ENCODE results near the gene CHST11. TPM values are rescaled to one million over a fixed set of nuclear protein-coding genes. Genes with fewer than 3 reads are reported as not detected.
"Not testable (repeated sequence)": the region's sequence is repeated elsewhere in the genome, so short reads cannot be mapped to it uniquely, and the experiment has no call there.

The CHST11 gene
- total and polyA plus RNA-seq, 7 experiments from 2014 or later, result 23.4 to 74.3 (median 32.0) TPM

DNA sequence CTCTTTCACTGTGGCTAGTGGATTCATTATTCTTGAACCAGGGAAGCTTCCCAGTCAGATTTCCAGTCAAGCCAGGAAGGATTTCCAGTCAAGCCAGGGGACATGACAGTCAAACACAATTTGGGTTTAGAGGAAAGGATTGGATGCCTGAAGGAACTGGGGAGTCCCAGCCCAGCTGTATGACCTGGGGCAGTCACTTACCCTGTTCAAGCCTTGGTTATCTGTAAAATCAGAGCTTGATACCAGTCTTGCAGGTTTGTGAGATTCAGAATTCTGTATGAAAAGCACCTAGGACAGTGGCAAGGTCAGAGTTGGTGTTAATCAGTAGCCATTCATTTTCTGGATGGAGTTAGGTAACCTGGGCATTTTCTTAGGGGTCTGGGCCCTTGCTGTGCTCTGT lies 152.7 kb downstream of the CHST11 start:
- Mint-ChIP-seq H3K9me3 (no peaks in the 10 kb centered on the region), H3K4me3 (no peak overlapping the region), H3K27ac (no peak overlapping the region), H3K4me1 (peaks cover 11 to 48% (median 33%) of the 10 kb centered on the region in 7 donors), H3K36me3 (peaks cover 0 to 26% (median 7%) of the 10 kb centered on the region in 5 donors), H3K27me3 (no peaks in the 10 kb centered on the region)
- no peaks in the 10 kb centered on the region for H3K36me3 ChIP-seq (ENCODE audit: control insufficient read depth in 2 of 3, insufficient read depth in 3 of 3, low read length in 3 of 3)
- ATAC-seq (no peak), DNase-seq (no peak)
- peaks cover 2 to 3% of the 10 kb centered on the region in 2 donors for H3K4me1 ChIP-seq (ENCODE audit: control insufficient read depth in 2 of 2, insufficient read depth in 2 of 2, low read length in 2 of 2)
- H3K4me3 ChIP-seq (ENCODE audit: low read length), result no peak overlapping the region
- ChIA-PET POLR2A (no interaction called here), CTCF (no interaction called here)
- no peak overlapping the region for H3K27ac ChIP-seq (ENCODE audit: low read depth, low read length)
- no peaks in the 10 kb centered on the region for H3K27me3 ChIP-seq (ENCODE audit: control insufficient read depth in 2 of 2, insufficient read depth in 2 of 2, low read length in 2 of 2)
- intact Hi-C loops (cut with micrococcal nuclease), result loop anchor here in 1 of 2 donors (10.0 kb wide), 1 partner anchor 395 kb away; the partner anchor contains the start of gene TXNRD1
- no peaks in the 10 kb centered on the region for H3K9me3 ChIP-seq (ENCODE audit: control insufficient read depth in 2 of 3, low read length in 3 of 3)

DNA sequence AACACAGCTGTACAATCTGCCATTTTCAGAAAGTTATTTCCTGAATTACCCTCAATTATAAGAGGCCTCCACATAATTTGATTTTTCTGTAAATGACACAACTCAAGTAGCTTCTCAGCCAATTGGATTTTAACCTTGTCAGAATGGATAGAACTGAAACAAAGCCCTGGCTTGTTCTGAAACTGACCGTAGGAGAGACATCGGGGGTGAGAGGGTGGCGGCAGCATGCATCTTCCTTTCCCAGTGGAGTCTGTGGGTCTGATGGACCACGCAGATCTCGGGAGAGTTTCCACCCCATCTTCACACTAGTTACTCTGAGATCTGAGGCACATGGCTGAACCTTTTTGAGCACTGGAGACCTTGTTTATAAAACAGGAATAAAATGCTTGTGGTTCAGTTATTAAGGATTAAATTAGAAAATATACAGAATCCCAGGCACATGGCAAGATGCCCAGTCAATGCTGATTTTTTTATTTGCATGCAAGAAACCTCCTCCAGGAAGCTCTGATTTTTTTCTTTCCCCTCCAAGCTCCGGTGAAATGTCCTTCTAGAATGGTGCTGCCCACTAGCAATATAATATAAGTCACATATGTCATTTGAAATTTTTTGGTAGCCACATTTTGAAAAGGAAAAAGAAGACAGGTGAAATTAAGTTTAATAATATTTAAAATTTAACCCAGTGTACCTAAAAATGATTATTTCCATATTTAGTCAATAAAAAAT lies 153.9 kb downstream of the CHST11 start:
- no peak overlapping the region for H3K27ac Mint-ChIP-seq
- H3K27ac ChIP-seq (ENCODE audit: low read depth, low read length), result no peak overlapping the region
- POLR2A ChIA-PET, result interaction anchor here (0.9 kb wide), 1 partner anchor 22 kb away, joined by 4 read pairs; no protein-coding TSS in a partner anchor

DNA sequence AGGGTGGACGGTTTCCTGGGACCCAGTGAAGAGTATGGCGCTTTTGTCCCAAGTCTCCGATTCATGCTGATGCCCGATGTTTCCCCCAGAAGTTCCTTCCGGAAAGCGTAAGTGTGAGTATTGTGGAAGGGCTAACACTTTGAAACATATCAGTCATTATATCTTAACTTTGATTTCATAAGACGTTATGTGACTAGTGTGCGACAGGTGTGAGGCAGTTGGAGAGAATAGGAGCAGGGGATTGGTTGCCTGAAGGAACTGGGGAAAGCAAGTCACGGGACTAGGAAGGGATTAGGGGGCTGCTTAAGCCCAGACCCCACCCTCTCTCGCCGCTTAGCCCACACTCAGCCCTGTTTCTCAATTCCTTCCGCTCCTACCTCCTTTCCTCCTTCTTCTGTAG lies 154.9 kb downstream of the CHST11 start:
- Mint-ChIP-seq H3K4me3 (no peak overlapping the region), H3K4me1 (peaks cover 4 to 40% (median 21%) of the 10 kb centered on the region in 7 donors), H3K27ac (no peak overlapping the region), H3K36me3 (peaks cover 0 to 30% (median 7%) of the 10 kb centered on the region in 5 donors), H3K9me3 (no peaks in the 10 kb centered on the region), H3K27me3 (no peaks in the 10 kb centered on the region)
- Histone ChIP-seq H3K4me1 (ENCODE audit: control insufficient read depth in 2 of 2, insufficient read depth in 2 of 2, low read length in 2 of 2) (peaks cover 0 to 3% of the 10 kb centered on the region in 2 donors), H3K36me3 (ENCODE audit: control insufficient read depth in 2 of 3, insufficient read depth in 3 of 3, low read length in 3 of 3) (no peaks in the 10 kb centered on the region), H3K27ac (ENCODE audit: low read depth, low read length) (no peak overlapping the region), H3K27me3 (ENCODE audit: control insufficient read depth in 2 of 2, insufficient read depth in 2 of 2, low read length in 2 of 2) (no peaks in the 10 kb centered on the region), H3K9me3 (ENCODE audit: control insufficient read depth in 2 of 3, low read length in 3 of 3) (no peaks in the 10 kb centered on the region), H3K4me3 (ENCODE audit: low read length) (no peak overlapping the region)
- ChIA-PET CTCF (no interaction called here), POLR2A (no interaction called here)
- DNase-seq, result no peak
- intact Hi-C loops (cut with micrococcal nuclease), result no loop called here
- no peak for ATAC-seq

More for the DNA sequence above, 153.9 kb downstream of the CHST11 start:
- H3K4me3 ChIP-seq (ENCODE audit: low read length), result no peak overlapping the region
- peaks cover 0 to 3% of the 10 kb centered on the region in 2 donors for H3K4me1 ChIP-seq (ENCODE audit: control insufficient read depth in 2 of 2, insufficient read depth in 2 of 2, low read length in 2 of 2)
- no peaks in the 10 kb centered on the region for H3K27me3 Mint-ChIP-seq
- H3K27me3 ChIP-seq (ENCODE audit: control insufficient read depth in 2 of 2, insufficient read depth in 2 of 2, low read length in 2 of 2), result no peaks in the 10 kb centered on the region
- ATAC-seq, result no peak
- no peak for DNase-seq
- CTCF ChIA-PET, result no interaction called here
- no peak overlapping the region for H3K4me3 Mint-ChIP-seq
- no peaks in the 10 kb centered on the region for H3K9me3 Mint-ChIP-seq
- peaks cover 0 to 26% (median 7%) of the 10 kb centered on the region in 5 donors for H3K36me3 Mint-ChIP-seq
- no peaks in the 10 kb centered on the region for H3K9me3 ChIP-seq (ENCODE audit: control insufficient read depth in 2 of 3, low read length in 3 of 3)
- peaks cover 5 to 41% (median 27%) of the 10 kb centered on the region in 7 donors for H3K4me1 Mint-ChIP-seq
- no peaks in the 10 kb centered on the region for H3K36me3 ChIP-seq (ENCODE audit: control insufficient read depth in 2 of 3, insufficient read depth in 3 of 3, low read length in 3 of 3)
- intact Hi-C loops (cut with micrococcal nuclease), result no loop called here

GRCh38 chr12:104613372-104613771 lies 156.6 kb downstream of the CHST11 start:
- H3K27me3 ChIP-seq (ENCODE audit: control insufficient read depth in 2 of 2, insufficient read depth in 2 of 2, low read length in 2 of 2); H3K4me3 ChIP-seq (ENCODE audit: low read length); ATAC-seq; H3K27ac ChIP-seq (ENCODE audit: low read depth, low read length); H3K36me3 ChIP-seq (ENCODE audit: control insufficient read depth in 2 of 3, insufficient read depth in 3 of 3, low read length in 3 of 3); intact Hi-C loops (cut with micrococcal nuclease); H3K27ac Mint-ChIP-seq; H3K27me3 Mint-ChIP-seq; POLR2A ChIA-PET; H3K4me1 ChIP-seq (ENCODE audit: control insufficient read depth in 2 of 2, insufficient read depth in 2 of 2, low read length in 2 of 2); CTCF ChIA-PET; H3K4me3 Mint-ChIP-seq; H3K9me3 ChIP-seq (ENCODE audit: control insufficient read depth in 2 of 3, low read length in 3 of 3); H3K9me3 Mint-ChIP-seq; DNase-seq: not testable (repeated sequence)
- Mint-ChIP-seq H3K36me3 (peaks cover 0 to 25% (median 7%) of the 10 kb centered on the region in 5 donors), H3K4me1 (peaks cover 4 to 36% (median 17%) of the 10 kb centered on the region in 7 donors)

GRCh38 chr12:104615048-104615561 lies 158.4 kb downstream of the CHST11 start:
- H3K27ac Mint-ChIP-seq, result peak overlapping the region in 1 of 9 donors; percentile 38
- H3K9me3 Mint-ChIP-seq, result no peaks in the 10 kb centered on the region
- H3K27me3 ChIP-seq (ENCODE audit: control insufficient read depth in 2 of 2, insufficient read depth in 2 of 2, low read length in 2 of 2), result no peaks in the 10 kb centered on the region
- ChIA-PET CTCF (no interaction called here), POLR2A (interaction anchor here (0.9 kb wide), 1 partner anchor 15 kb away, joined by 3 read pairs; no protein-coding TSS in a partner anchor)
- H3K36me3 Mint-ChIP-seq, result peaks cover 0 to 33% (median 16%) of the 10 kb centered on the region in 5 donors
- no peak overlapping the region for H3K4me3 ChIP-seq (ENCODE audit: low read length)
- no peak overlapping the region for H3K27ac ChIP-seq (ENCODE audit: low read depth, low read length)
- H3K4me1 ChIP-seq (ENCODE audit: control insufficient read depth in 2 of 2, insufficient read depth in 2 of 2, low read length in 2 of 2), result peaks cover 0 to 3% of the 10 kb centered on the region in 2 donors
- H3K36me3 ChIP-seq (ENCODE audit: control insufficient read depth in 2 of 3, insufficient read depth in 3 of 3, low read length in 3 of 3), result no peaks in the 10 kb centered on the region
- H3K4me1 Mint-ChIP-seq, result peaks cover 5 to 27% (median 17%) of the 10 kb centered on the region in 7 donors
- ATAC-seq (no peak), DNase-seq (no peak)
- no peak overlapping the region for H3K4me3 Mint-ChIP-seq
- no peaks in the 10 kb centered on the region for H3K9me3 ChIP-seq (ENCODE audit: control insufficient read depth in 2 of 3, low read length in 3 of 3)
- intact Hi-C loops (cut with micrococcal nuclease), result no loop called here
- no peaks in the 10 kb centered on the region for H3K27me3 Mint-ChIP-seq

DNA sequence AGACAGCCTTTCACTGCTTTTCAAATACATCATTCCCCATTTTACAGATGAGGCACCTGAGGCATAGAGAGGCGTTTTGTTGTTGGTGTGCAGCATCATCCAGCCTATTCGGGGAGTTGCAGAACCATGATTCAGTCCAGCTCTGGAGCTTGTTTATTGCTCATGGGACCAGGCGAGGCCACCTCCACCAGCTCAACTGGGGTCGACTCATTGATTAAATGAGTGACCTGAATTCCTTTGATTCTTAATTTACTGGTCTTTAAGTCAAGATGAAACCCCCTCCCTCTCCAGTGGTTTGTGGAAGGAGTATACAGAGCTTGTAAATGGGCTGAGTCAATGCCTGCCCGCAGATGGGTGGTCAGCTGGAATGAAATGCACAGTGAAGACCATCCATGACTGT lies 161.9 kb downstream of the CHST11 start:
- H3K36me3 Mint-ChIP-seq, result peaks cover 0 to 23% (median 16%) of the 10 kb centered on the region in 5 donors
- DNase-seq (no peak), ATAC-seq (no peak)
- no peaks in the 10 kb centered on the region for H3K4me1 ChIP-seq (ENCODE audit: control insufficient read depth in 2 of 2, insufficient read depth in 2 of 2, low read length in 2 of 2)
- H3K9me3 ChIP-seq (ENCODE audit: control insufficient read depth in 2 of 3, low read length in 3 of 3), result no peaks in the 10 kb centered on the region
- no peak overlapping the region for H3K27ac ChIP-seq (ENCODE audit: low read depth, low read length)
- H3K9me3 Mint-ChIP-seq, result no peaks in the 10 kb centered on the region
- no peaks in the 10 kb centered on the region for H3K27me3 Mint-ChIP-seq
- H3K4me1 Mint-ChIP-seq, result peaks cover 13 to 31% (median 18%) of the 10 kb centered on the region in 7 donors
- peak overlapping the region in 2 of 9 donors; percentile 4 to 45 for H3K27ac Mint-ChIP-seq
- POLR2A ChIA-PET, result no interaction called here
- H3K4me3 ChIP-seq (ENCODE audit: low read length), result no peak overlapping the region
- intact Hi-C loops (cut with micrococcal nuclease), result no loop called here
- no peak overlapping the region for H3K4me3 Mint-ChIP-seq
- H3K27me3 ChIP-seq (ENCODE audit: control insufficient read depth in 2 of 2, insufficient read depth in 2 of 2, low read length in 2 of 2), result no peaks in the 10 kb centered on the region
- CTCF ChIA-PET, result no interaction called here
- no peaks in the 10 kb centered on the region for H3K36me3 ChIP-seq (ENCODE audit: control insufficient read depth in 2 of 3, insufficient read depth in 3 of 3, low read length in 3 of 3)
